GM12878 (cell line): ENCODE results near the gene SIK3.

Experiments
- CTCF ChIP-seq, 3 experiments: IDR thresholded peaks in 2 of 3; conservative IDR thresholded peaks in 1 of 3; 2 replicates each; pipeline ENCODE4 v1.5.1; 2011; ENCODE audit warnings: low read depth in 3 of 3, low read length in 3 of 3, mild to moderate bottlenecking in 3 of 3, control low read depth in 2 of 3, moderate library complexity in 2 of 3, inconsistent platforms in 1 of 3, mixed read lengths in 1 of 3; ENCODE audit not compliant: control insufficient read depth in 2 of 3, insufficient read depth in 1 of 3; ENCODE audit errors: extremely low read depth in 1 of 3
- ELK1 ChIP-seq: IDR thresholded peaks from 2 replicates; pipeline ENCODE4 v1.6.1; 2012; ENCODE audit warnings: low read depth, low read length, improper control_type of control experiment
- GABPA ChIP-seq: IDR thresholded peaks from 2 replicates; pipeline ENCODE4 v1.6.1; 2014; ENCODE audit warnings: antibody characterized with exemption, low read depth, mild to moderate bottlenecking, inconsistent platforms
- IRF3 ChIP-seq: fragments of 450-650 bp; IDR thresholded peaks from 2 replicates; pipeline ENCODE4 v1.6.1; 2014; ENCODE audit warnings: mild to moderate bottlenecking
- MAX ChIP-seq: IDR thresholded peaks from 2 replicates; pipeline ENCODE4 v1.6.1; 2012; ENCODE audit warnings: low read depth, low read length, improper control_type of control experiment
- RFX5 ChIP-seq: IDR thresholded peaks from 2 replicates; pipeline ENCODE4 v1.6.1; 2011; ENCODE audit warnings: low read depth, low read length, improper control_type of control experiment
- SIX5 ChIP-seq: IDR thresholded peaks from 2 replicates; pipeline ENCODE4 v1.6.1; 2011; ENCODE audit warnings: mild to moderate bottlenecking, low read depth, low read length, moderate library complexity; ENCODE audit not compliant: severe bottlenecking
- STAT3 ChIP-seq: IDR thresholded peaks from 2 replicates; pipeline ENCODE4 v1.6.1; 2011; ENCODE audit warnings: low read depth, low read length, improper control_type of control experiment

GRCh38 chr11:117002639-117003299, 95.5 kb downstream of the SIK3 start:
- no peak for TF ChIP-seq SIX5
- TF ChIP-seq MAX: no peak
- TF ChIP-seq GABPA: no peak
- no peak for TF ChIP-seq RFX5
- TF ChIP-seq CTCF (IDR thresholded peaks at IDR 0.05 in 2 of 3, conservative IDR thresholded peaks at IDR 0.05 in 1 of 3; ENCODE audit: control insufficient read depth in 2 of 3, extremely low read depth in 1 of 3, insufficient read depth in 1 of 3, low read depth in 3 of 3, low read length in 3 of 3): no peak
- TF ChIP-seq ELK1: no peak
- TF ChIP-seq IRF3: no peak
- TF ChIP-seq STAT3: no peak
